Cortex of kidney (tissue), 1 donor: ENCODE data around the gene SVIL.
"Not testable (repeated sequence)": the region's sequence is repeated elsewhere in the genome, so short reads cannot be mapped to it uniquely, and the experiment has no call there.

Experiments used
- DNase-seq: peaks from one replicate; lab custom pipeline; 2025; lab: John Stamatoyannopoulos, UW

Gene SVIL

DNA sequence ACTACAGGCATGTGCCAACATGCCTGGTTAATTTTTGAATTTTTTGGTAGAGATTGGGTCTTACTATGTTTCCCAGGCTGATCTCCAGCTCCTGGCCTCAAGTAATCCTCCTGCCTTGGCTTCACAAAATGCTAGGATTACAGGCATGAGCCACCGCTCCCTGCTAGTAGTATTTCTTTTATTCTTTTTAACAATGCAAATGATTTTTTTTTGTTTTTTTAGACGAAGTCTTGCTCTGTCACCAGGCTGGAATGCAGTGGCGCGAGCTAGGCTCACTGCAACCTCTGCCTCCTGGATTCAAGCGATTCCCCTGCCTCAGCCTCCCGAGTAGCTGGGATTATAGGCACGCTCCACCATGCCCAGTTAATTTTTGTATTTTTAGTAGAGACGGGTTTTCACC, 58.1 kb downstream of the SVIL start:
- no peak for DNase-seq

DNA sequence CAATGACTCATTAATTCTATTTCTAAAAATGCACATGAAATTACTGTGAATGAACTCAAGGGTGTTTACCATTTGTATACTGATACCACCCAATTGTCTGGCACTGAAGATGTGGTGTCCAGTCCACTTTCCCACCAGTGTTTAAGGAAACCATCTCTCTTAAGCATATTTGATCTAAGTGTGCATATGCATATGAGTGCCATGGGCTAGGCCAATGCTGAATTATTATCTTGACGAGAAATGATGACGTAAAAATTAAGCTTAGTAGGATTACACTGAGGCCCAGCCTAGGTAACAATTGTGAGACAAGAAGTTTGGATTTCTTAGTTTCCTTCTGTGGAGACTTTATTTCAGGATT, 59.7 kb downstream of the SVIL start:
- DNase-seq, result no peak

DNA sequence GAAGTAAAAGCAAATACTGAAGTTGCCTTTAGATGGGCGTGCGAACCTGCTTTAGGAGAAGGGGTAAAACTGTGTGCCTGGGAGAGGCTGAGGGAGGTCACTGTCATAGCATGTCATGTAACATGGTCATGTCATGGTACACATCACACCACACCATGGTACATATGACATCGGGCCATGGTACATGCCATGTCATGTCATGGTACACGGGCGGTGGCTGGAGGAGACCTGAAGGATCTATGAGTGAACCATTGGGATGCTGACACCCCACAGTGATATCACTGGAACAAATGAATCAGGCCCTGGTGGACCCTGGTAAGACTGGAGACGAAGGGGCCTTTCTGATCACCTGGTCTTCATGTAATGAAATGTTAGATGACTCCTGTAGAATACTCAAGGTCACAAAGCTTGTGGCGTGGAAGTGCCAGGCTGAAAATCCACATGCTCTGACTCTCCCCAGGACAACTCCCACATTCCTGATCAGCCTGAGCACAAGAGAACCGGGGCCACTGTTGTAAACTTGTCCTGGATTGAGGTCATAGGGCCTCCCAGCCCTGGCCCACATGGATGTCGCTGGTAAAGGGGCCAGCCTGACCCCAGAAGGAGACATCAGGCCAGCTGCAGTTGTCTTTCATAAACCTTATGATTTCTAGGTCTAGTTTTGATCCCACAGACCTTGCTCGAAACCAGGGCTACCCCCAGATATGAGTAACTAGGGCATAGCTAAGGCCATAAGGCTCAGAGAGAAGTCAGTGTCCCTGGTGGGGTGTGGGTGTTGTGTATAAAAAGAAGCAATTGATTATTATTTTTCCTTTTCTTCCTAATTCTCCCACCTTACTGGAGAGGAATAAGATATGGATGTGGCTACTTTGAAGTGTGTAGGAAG, 60.3 kb downstream of the SVIL start:
- not testable (repeated sequence) for DNase-seq

- DNase-seq, result not testable (repeated sequence)
Measured at GRCh38 chr10:29570248-29570647, 64.5 kb downstream of the SVIL start.

GRCh38 chr10:29569795-29570194, 65.0 kb downstream of the SVIL start:
- no peak for DNase-seq

- DNase-seq, result no peak
Measured at GRCh38 chr10:29567003-29567402, 67.8 kb downstream of the SVIL start.

GRCh38 chr10:29566209-29566608, 68.6 kb downstream of the SVIL start:
- DNase-seq, result not testable (repeated sequence)

DNA sequence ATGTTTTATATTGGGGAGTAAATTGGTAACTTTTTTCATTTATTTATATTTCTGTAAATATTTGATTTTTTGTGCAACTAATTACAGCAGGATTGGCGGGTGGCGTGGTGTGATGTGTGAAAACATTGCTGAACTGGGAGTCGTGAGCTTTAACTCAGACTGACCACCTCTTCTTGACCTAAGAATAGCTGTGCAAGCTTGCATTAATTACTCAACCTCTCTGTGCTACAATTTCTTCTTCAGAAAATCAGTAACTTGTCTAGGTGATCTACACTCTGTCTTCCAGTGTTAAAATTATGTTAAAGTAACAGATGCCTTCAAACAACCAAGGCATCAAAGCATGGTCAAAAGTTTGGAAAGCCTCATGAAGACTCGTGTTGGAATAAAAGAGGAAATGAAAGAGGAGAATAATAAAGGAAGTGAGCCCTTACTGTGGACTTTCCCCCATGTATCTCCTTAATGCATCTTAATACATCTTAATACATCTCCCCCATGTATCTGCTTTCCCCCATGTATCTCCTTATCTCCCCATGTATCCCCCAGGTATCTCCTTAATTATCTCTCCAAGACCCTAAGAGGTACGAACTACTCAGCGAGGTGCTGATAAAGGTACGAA, 71.2 kb downstream of the SVIL start:
- DNase-seq, result no peak

DNA sequence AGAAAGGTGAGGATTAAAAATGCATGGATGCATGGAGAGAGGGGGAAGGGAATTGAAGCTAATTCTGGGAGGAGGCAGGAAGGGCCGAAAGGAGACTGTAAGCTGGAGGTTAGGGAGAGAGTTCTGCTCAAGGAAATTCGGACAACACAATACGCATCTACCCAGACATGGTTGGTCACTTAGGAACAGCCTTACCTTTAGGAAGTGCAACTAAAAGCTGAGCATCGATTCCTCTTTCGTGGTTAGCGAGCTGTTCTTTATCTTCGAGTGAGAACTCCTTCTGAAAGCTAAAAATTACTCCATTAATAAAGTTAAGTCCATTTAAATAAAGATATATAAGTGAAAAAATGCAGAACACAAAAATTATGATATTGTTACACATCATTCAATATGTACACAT, 71.8 kb downstream of the SVIL start:
- DNase-seq, result not testable (repeated sequence)

DNA sequence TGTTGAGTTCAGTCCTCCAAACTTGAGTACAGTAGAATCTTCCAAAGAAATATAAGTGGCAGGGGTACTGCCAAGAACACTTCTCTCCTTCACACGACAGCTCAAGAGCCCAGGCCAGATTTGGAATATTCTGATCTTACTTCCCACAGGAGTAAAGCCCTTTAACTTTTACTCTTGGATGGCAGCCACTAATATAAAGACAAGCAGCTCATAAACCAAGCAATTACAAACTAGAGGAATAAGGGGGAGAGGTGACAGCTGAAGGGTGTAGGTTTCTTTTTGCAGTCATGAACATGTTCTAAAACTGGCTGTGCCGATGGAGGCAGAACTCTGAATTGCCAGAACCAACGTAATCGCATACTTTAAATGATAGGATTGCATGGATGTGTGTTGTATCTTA, 74.8 kb downstream of the SVIL start:
- no peak for DNase-seq

GRCh38 chr10:29557665-29558064, 77.1 kb downstream of the SVIL start:
- no peak for DNase-seq

DNA sequence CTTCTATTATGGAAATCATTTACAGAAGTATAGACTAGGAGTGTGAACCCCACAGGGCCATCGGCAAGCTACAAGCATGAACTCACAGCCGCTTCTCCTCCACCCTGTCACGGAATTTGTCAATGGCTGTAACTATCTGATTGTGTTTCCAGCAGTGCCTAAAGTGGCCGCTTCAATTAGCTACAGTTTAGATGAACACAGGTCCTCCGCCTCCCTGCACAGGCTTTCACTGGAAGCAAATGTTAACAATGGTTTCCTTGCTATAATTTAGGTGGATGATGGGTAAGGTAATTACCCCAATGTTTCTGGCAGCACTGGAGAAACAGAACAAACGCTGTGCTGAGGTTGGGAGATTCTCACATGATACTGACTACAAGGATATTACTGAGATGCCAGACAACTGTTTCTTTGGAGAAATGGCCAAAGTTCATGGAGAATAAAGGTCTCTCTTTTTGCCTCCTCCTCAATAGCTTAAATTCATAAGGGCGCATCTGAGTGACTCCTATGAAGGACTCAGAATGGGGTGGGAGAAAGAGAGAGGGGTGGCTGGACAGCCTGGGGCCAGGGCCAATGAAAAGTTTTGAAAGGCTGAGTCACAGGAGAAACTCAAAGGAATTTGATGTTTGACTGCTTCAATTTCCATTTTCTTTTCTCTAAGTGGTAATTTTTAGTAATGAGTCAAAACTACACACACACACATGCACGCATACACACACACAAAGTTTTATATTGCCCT, 78.9 kb downstream of the SVIL start:
- DNase-seq, result no peak

DNA sequence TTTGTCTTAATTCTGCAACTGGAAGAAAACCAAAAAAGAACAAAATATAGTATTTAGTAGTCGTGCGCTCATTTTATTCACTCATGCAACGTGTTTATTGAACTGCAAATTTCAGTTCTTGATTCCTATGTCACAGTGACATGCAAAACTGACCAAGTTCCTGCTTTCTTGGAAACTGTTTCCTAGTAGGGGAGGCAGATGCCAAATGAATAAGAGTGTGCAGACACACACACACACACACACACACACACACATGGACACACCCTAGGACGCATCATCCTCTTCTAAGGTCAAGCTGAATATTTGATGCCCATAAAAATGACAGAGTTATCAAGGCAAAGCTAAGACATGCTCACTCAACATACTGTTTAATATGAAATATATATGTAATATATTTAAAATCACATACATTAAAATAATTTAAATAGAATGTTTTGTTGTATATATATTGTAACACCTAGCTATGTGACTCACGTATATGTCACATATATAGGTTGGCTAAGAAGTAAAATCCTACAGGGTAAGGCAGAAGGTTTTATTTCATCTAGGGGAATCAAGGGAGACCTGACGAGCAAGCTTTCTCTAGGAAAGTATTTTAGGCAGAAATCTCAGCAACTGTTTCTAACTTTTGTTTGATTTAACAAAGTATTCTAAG, 79.6 kb downstream of the SVIL start:
- no peak for DNase-seq

DNA sequence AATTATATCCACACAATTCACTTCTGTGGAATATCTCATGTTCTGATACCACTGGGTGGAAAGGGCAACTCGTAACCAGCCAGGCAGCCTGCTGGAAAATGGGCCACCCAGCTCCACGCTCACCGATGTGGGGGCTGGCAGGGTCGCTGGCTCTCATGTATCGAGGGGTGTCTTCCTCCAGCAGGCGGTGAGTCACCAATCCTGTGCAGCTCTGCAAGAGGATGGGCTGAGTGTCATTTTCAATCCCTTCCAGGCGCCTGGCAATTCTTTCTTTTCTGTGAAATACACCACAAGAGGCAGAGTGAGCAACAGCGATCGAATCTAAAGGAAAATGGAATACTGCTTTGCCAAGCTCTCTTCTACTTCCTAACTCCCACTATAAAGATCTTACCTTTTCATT, 80.1 kb downstream of the SVIL start:
- DNase-seq, result no peak

GRCh38 chr10:29553544-29554250, 81.1 kb downstream of the SVIL start:
- no peak for DNase-seq

DNA sequence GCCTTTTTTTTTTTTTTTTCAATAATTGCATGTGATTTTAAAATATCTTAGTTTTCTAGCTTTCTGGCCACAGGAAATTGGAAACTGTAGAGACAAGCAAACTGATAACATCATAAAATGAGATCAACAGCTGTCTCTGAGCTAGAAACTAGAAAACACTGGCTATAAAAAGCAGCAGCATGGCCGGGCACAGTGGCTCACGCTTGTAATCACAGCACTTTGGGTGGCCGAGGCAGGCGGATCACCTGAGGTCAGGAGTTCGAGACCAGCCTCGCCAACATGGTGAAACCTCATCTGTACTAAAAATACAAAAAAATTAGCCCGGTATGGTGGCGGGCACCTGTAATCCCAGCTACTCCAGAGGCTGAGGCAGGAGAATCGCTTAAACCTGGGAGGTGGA, 81.7 kb downstream of the SVIL start:
- not testable (repeated sequence) for DNase-seq

DNA sequence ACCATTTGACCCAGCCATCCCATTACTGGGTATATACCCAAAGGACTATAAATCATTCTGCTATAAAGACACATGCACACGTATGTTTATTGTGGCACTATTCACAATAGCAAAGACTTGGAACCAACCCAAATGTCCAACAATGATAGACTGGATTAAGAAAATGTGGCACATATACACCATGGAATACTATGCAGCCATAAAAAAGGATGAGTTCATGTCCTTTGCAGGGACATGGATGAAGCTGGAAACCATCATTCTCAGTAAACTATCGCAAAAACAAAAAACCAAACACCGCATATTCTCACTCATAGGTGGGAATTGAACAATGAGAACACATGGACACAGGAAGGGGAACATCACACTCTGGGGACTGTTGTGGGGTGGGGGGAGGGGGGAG, 85.3 kb downstream of the SVIL start:
- DNase-seq, result not testable (repeated sequence)

DNA sequence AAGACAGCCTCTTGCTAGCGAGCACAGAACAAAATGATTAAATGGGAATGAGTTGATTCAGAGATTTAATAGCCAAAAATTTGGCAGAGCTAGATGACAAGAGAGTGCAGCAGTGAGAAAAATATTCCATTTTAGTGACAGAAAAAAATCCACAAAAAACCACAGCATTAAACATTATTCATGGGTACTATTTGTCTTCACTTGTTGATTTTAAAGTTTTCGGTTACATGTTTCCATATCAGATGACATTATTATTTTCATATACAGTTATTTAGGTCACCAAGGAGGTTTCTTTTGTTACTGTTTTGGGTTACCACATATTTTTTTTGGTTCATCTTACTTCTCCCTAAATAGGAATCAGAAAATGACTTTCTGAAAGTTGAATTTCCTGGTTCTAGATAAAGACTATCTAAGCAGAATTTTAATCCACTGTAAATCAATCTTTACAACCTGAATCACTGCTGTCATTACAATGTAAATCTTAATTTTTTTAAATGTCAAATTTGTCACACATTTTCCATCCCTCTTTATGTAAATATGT, 87.9 kb downstream of the SVIL start:
- no peak for DNase-seq

DNA sequence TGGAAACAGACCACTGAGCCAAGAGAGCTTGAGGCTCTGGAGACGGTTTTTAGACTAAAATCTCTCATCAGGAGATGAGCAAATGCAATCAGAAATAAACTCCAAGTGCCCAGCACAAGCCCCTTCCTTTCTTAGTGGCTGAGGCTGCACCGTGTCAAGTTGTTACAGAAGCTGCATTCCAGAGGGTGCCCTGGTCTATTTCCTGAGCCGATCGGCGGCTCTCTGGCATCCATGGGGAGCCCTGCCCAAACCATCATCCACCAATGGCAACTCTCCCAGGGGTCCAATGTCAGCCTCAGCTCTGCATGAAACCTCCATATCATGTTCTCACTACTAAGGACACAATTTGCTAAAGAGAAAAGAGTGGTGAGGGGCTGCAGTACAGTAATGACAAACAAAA, 89.6 kb downstream of the SVIL start:
- no peak for DNase-seq

GRCh38 chr10:29543715-29544114, 91.1 kb downstream of the SVIL start:
- no peak for DNase-seq

- no peak for DNase-seq
Measured at GRCh38 chr10:29542723-29543122, 92.0 kb downstream of the SVIL start.
